DND-41 (cell line): Measurements from ENCODE around the gene ACAP2.

Experiments used
- ATAC-seq: fragments of 200-7000 bp; cut with Tn5 transposase; 3 replicates; pipeline ENCODE4 v1.9.1; 2021; ENCODE audit warnings: low read depth; ENCODE audit not compliant: insufficient read depth
- DNase-seq: peaks from one replicate; pipeline ENCODE4 v3.0.0-alpha.2; 2020
- H2AFZ ChIP-seq: 2 replicates; pipeline ENCODE4 v1.6.0; 2012; ENCODE audit warnings: low read depth, low read length
- H3K27ac ChIP-seq: 2 replicates; pipeline ENCODE4 v1.5.1; 2012; ENCODE audit warnings: low read length, inconsistent platforms
- H3K27me3 ChIP-seq: fragments of 200-600 bp; sonication (generic); 2 replicates; pipeline ENCODE4 v1.6.0; 2012; ENCODE audit warnings: low read length, mild to moderate bottlenecking, inconsistent platforms; ENCODE audit not compliant: insufficient read depth, poor library complexity
- H3K36me3 ChIP-seq: 2 replicates; pipeline ENCODE4 v1.5.1; 2012; ENCODE audit warnings: low read length, inconsistent platforms; ENCODE audit not compliant: insufficient read depth
- H3K4me1 ChIP-seq: 2 replicates; pipeline ENCODE4 v1.5.1; 2012; ENCODE audit warnings: mild to moderate bottlenecking, low read length; ENCODE audit not compliant: insufficient read depth
- H3K4me2 ChIP-seq: 2 replicates; pipeline ENCODE4 v1.6.0; 2012; ENCODE audit warnings: mild to moderate bottlenecking, moderate library complexity, low read length, inconsistent platforms; ENCODE audit not compliant: insufficient read depth
- H3K4me3 ChIP-seq, 2 experiments: fragments of 200-600 bp in 1 of 2; shearing (Covaris generic) in 1 of 2; 2 replicates each; pipeline ENCODE4 v1.5.1; 2012 to 2016; ENCODE audit warnings: inconsistent platforms in 2 of 2, low read length in 2 of 2, mild to moderate bottlenecking in 2 of 2, low read depth in 1 of 2, moderate library complexity in 1 of 2
- H3K79me2 ChIP-seq: 2 replicates; pipeline ENCODE4 v1.6.0; 2012; ENCODE audit warnings: low read length, inconsistent platforms; ENCODE audit not compliant: insufficient read depth
- H3K9ac ChIP-seq: 2 replicates; pipeline ENCODE4 v1.6.0; 2012; ENCODE audit warnings: low read depth, mild to moderate bottlenecking, inconsistent platforms, low read length, moderate library complexity
- H3K9me3 ChIP-seq: 2 replicates; pipeline ENCODE4 v1.5.1; 2012; ENCODE audit warnings: low read length, moderate library complexity, mild to moderate bottlenecking, inconsistent platforms; ENCODE audit not compliant: insufficient read depth, severe bottlenecking
- H4K20me1 ChIP-seq: 2 replicates; pipeline ENCODE4 v1.6.0; 2012; ENCODE audit warnings: low read length; ENCODE audit not compliant: insufficient read depth
- EZH2 ChIP-seq: IDR thresholded peaks from 3 replicates; pipeline ENCODE4 v1.6.1; 2012; ENCODE audit warnings: borderline replicate concordance, low read depth, mild to moderate bottlenecking, moderate library complexity, low read length, inconsistent platforms; ENCODE audit not compliant: severe bottlenecking
- TF ChIP-seq, protein P1 (sequence below): IDR thresholded peaks from 2 replicates; pipeline ENCODE4 v1.5.1; 2012; ENCODE audit warnings: borderline replicate concordance, low read length, moderate library complexity, mild to moderate bottlenecking; ENCODE audit not compliant: poor library complexity, severe bottlenecking; ENCODE audit errors: extremely low read depth

ACAP2 gene

DNA sequence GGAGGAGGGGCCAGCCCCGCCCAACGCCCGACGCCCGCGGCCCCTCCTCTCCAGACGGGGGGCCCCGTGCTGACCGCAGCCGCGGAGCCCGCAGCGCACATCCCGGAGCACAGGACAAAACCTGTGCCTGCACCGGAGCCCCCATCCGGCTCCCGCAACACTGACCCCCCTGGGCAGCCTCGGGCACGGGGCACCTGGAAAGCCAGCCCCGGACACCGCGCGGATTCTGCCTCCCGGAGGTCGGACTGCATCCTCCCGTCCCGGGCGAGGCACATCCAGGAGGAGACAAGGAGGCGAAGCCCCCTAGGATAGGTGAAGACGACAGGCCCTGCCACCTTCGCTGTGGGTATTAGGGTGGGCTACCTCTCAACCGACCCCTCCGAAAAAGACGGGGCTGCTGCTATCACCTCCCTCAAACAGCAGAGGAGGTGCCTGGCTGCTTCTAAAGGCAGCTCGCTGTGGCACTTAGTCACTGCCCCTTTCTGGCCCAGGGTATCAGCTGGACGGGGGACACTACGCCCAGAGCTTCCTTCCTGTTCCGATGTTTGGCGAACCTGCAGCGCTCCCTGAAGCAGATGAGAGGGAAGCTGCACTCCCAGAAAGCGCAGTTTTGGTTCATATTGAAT is 182.4 kb downstream of the ACAP2 start:
- Histone ChIP-seq H3K27ac (0 out of 2 replicates have a peak overlapping the region, but pooled peaks have one; percentile 18), H3K79me2 (peaks cover 13% of the 10 kb centered on the region; the same call in 1 of the 2 replicates), H3K27me3 (no peaks in the 10 kb centered on the region), H2AFZ (peak overlapping the region; percentile 51), H3K4me2 (peak overlapping the region; percentile 99), H3K4me3 (peak overlapping the region; percentile 11 to 66; a peak in 3 of 4 replicates), H3K9me3 (no peaks in the 10 kb centered on the region), H3K4me1 (peaks cover 23% of the 10 kb centered on the region), H4K20me1 (peaks cover 89% of the 10 kb centered on the region), H3K9ac (peak overlapping the region; percentile 57), H3K36me3 (peaks cover 2% of the 10 kb centered on the region)
- peak; percentile 25; the same call in 2 of the 3 replicates for ATAC-seq
- DNase-seq, result no peak
- no peak for TF ChIP-seq EZH2
- TF ChIP-seq, protein P1, sequence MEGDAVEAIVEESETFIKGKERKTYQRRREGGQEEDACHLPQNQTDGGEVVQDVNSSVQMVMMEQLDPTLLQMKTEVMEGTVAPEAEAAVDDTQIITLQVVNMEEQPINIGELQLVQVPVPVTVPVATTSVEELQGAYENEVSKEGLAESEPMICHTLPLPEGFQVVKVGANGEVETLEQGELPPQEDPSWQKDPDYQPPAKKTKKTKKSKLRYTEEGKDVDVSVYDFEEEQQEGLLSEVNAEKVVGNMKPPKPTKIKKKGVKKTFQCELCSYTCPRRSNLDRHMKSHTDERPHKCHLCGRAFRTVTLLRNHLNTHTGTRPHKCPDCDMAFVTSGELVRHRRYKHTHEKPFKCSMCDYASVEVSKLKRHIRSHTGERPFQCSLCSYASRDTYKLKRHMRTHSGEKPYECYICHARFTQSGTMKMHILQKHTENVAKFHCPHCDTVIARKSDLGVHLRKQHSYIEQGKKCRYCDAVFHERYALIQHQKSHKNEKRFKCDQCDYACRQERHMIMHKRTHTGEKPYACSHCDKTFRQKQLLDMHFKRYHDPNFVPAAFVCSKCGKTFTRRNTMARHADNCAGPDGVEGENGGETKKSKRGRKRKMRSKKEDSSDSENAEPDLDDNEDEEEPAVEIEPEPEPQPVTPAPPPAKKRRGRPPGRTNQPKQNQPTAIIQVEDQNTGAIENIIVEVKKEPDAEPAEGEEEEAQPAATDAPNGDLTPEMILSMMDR, result no peak

DNA sequence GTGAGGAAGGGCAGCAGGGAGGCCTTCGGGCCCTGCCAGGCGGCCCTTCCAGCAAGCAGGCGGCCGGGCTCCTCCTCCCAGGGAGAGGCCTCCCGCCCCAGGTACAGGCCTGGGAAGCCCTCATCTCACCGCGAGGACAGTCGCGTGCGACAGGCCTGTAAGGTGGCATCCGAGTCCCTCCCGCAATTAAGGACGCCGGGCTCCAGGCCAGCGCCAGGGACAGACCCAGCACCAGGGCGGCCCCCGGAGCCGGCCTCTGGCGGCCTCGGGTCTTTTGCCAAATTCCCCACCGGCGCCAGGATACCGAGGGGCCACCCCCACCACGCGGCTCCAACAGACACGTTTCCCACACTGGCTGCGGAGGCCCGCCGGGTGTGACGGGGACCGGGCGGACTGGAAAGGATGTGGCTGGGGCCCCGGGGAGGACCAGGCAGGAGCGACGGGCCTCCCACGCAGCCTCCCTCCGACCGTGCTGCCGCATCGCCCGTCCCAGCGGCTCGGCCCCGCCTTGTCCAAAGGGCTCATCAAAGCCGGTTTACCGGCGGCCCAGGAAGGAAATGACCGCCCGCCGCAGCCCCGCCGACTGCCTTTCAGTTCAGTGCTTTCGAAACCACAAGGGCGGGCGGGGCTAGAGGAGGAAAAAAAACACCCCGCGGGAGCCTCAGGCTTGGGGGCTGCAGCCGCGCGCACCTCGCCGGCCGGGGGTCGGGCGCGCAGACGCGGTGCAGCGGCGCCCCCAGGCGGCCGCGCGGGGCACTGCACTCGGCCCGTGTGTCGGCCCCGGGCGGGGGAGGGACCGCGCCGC is 183.1 kb downstream of the ACAP2 start:
- Histone ChIP-seq H3K27ac (peak overlapping the region; percentile 55; the same call in 1 of the 2 replicates), H4K20me1 (peaks cover 91% of the 10 kb centered on the region)

GRCh38 chr3:195259154-195259474 is 183.7 kb downstream of the ACAP2 start:
- Histone ChIP-seq H2AFZ (no peak overlapping the region), H3K79me2 (peaks cover 10% of the 10 kb centered on the region; the same call in 1 of the 2 replicates), H3K36me3 (no peaks in the 10 kb centered on the region), H3K9me3 (no peaks in the 10 kb centered on the region), H3K4me3 (no peak overlapping the region), H3K27ac (no peak overlapping the region), H3K27me3 (no peaks in the 10 kb centered on the region), H3K4me1 (peaks cover 23% of the 10 kb centered on the region), H4K20me1 (peaks cover 91% of the 10 kb centered on the region), H3K9ac (no peak overlapping the region; the same call in 1 of the 2 replicates), H3K4me2 (peak overlapping the region; percentile 99; the same call in 1 of the 2 replicates)
- no peak for DNase-seq
- no peak for TF ChIP-seq EZH2
- ATAC-seq, result no peak

More for the DNA sequence above, 183.1 kb downstream of the ACAP2 start:
- ATAC-seq (peak; percentile 85), DNase-seq (peak; percentile 92)
- peaks cover 23% of the 10 kb centered on the region for H3K4me1 ChIP-seq
- H3K4me2 ChIP-seq, result peak overlapping the region; percentile 99
- no peaks in the 10 kb centered on the region for H3K27me3 ChIP-seq
- no peaks in the 10 kb centered on the region for H3K9me3 ChIP-seq
- H2AFZ ChIP-seq, result peak overlapping the region; percentile 70
- peak overlapping the region; percentile 57 for H3K9ac ChIP-seq
- peak overlapping the region; percentile 8 to 66; a peak in 3 of 4 replicates for H3K4me3 ChIP-seq
- no peaks in the 10 kb centered on the region for H3K36me3 ChIP-seq
- H3K79me2 ChIP-seq, result peaks cover 13% of the 10 kb centered on the region; the same call in 1 of the 2 replicates
- no peak for TF ChIP-seq EZH2
- TF ChIP-seq, protein P1, result peak; percentile 86
